ENCODE data around the gene TREM1.

DNA sequence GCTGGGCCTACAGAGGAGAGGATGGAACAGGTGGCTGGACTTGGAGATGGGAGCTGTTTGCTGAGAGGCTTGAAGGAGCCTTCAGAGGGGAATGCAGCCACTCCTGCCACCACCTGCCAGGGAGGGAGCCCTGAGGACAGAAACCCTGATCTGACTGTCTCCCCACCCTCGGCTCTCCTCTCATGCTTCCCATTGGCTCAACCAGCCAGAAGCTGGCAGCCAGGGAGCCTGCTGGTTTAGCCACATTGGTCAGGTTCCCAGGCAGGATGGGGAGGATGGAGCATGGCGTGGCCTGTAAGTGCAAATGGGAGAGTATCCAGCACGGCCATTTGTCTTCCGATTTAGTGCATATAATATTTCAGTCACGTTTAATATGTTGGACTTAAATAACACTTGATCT lies 12.8 kb downstream of the TREM1 start:
- TF ChIP-seq ZNF274 (IDR thresholded peaks at IDR 0.05; ENCODE audit: low read depth, low read length) (no peak), SUZ12 (IDR thresholded peaks at IDR 0.05; ENCODE audit: extremely low read depth, insufficient read depth, insufficient read length) (no peak), YY1 (IDR thresholded peaks at IDR 0.05; ENCODE audit: insufficient read depth, insufficient read length) (no peak)
